ENCODE data around the gene CLDND2.

The CLDND2 gene

GRCh38 chr19:51354742-51355148 lies 14.1 kb downstream of the CLDND2 start:
- Histone ChIP-seq H3K36me3 (ENCODE audit: control insufficient read depth in 2 of 2, insufficient read depth in 2 of 2, low read length in 2 of 2) (peaks cover 18 to 24% of the 10 kb centered on the region in 2 donors), H3K27ac (ENCODE audit: low read depth in 2 of 2, low read length in 2 of 2) (no peak overlapping the region), H3K4me3 (ENCODE audit: low read length in 2 of 2) (no peak overlapping the region), H3K9ac (ENCODE audit: low read depth in 1 of 2, low read length in 2 of 2) (no peak overlapping the region), H3K9me3 (ENCODE audit: control insufficient read depth in 2 of 2, low read length in 2 of 2) (no peaks in the 10 kb centered on the region), H3K4me1 (ENCODE audit: control insufficient read depth in 2 of 2, insufficient read depth in 2 of 2, low read length in 2 of 2) (no peaks in the 10 kb centered on the region), H3K27me3 (ENCODE audit: control insufficient read depth in 2 of 2, insufficient read depth in 2 of 2, low read length in 2 of 2) (no peaks in the 10 kb centered on the region)

GRCh38 chr19:51354103-51354741 lies 14.6 kb downstream of the CLDND2 start:
- H3K4me1 ChIP-seq (ENCODE audit: control insufficient read depth in 2 of 2, insufficient read depth in 2 of 2, low read length in 2 of 2) = no peaks in the 10 kb centered on the region
- no peaks in the 10 kb centered on the region for H3K9me3 ChIP-seq (ENCODE audit: control insufficient read depth in 2 of 2, low read length in 2 of 2)
- no peak overlapping the region for H3K4me3 ChIP-seq (ENCODE audit: low read length in 2 of 2)
- no peaks in the 10 kb centered on the region for H3K27me3 ChIP-seq (ENCODE audit: control insufficient read depth in 2 of 2, insufficient read depth in 2 of 2, low read length in 2 of 2)
- H3K27ac ChIP-seq (ENCODE audit: low read depth in 2 of 2, low read length in 2 of 2) = no peak overlapping the region
- no peak overlapping the region for H3K9ac ChIP-seq (ENCODE audit: low read depth in 1 of 2, low read length in 2 of 2)
- H3K36me3 ChIP-seq (ENCODE audit: control insufficient read depth in 2 of 2, insufficient read depth in 2 of 2, low read length in 2 of 2) = peaks cover 20 to 24% of the 10 kb centered on the region in 2 donors

GRCh38 chr19:51352783-51353360 lies 15.9 kb downstream of the CLDND2 start:
- H3K27ac ChIP-seq (ENCODE audit: low read depth in 2 of 2, low read length in 2 of 2) = no peak overlapping the region
- H3K4me1 ChIP-seq (ENCODE audit: control insufficient read depth in 2 of 2, insufficient read depth in 2 of 2, low read length in 2 of 2) = no peaks in the 10 kb centered on the region
- no peak overlapping the region for H3K4me3 ChIP-seq (ENCODE audit: low read length in 2 of 2)
- H3K36me3 ChIP-seq (ENCODE audit: control insufficient read depth in 2 of 2, insufficient read depth in 2 of 2, low read length in 2 of 2) = peaks cover 20 to 24% of the 10 kb centered on the region in 2 donors
- H3K9me3 ChIP-seq (ENCODE audit: control insufficient read depth in 2 of 2, low read length in 2 of 2) = no peaks in the 10 kb centered on the region
- no peak overlapping the region for H3K9ac ChIP-seq (ENCODE audit: low read depth in 1 of 2, low read length in 2 of 2)
- H3K27me3 ChIP-seq (ENCODE audit: control insufficient read depth in 2 of 2, insufficient read depth in 2 of 2, low read length in 2 of 2) = no peaks in the 10 kb centered on the region

DNA sequence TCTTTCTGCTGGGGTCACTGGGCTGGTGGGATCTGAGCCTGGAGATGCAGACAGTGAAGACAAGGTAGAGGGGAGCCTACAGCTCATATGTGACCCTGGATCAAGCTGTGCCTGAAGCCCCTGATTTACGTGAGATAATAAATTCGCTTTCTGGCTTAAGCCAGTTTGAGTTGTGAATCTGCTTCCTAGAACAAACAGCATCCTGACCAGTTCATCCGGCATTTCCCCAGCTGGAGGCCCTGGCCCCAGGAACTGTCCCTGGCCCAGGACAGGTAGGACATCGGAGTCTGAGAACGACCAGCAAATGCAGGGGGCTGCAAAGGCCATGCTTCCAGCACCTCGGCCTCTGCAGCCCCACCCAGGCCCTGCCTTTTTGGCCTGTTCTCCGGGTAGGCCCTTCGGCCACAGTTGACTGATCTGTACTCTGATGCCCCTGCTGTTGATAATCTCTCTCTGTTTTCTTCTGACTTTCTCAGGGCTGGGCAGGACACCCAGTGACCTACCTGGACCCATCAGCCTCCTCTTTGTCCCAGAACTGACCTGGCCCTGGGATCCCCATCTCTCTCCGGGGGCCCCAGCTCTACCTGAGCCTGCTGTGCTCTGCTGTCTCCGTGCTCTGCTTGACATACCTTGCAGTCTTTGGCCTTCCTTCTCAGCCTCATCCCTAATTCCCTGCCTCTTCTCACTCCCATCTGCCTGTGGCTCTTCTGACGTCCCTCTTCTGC lies 17.4 kb downstream of the CLDND2 start:
- peaks cover 31 to 35% of the 10 kb centered on the region in 2 donors for H3K36me3 ChIP-seq (ENCODE audit: control insufficient read depth in 2 of 2, insufficient read depth in 2 of 2, low read length in 2 of 2)
- H3K27ac ChIP-seq (ENCODE audit: low read depth in 2 of 2, low read length in 2 of 2) = no peak overlapping the region
- no peaks in the 10 kb centered on the region for H3K9me3 ChIP-seq (ENCODE audit: control insufficient read depth in 2 of 2, low read length in 2 of 2)
- no peak overlapping the region for H3K9ac ChIP-seq (ENCODE audit: low read depth in 1 of 2, low read length in 2 of 2)
- no peaks in the 10 kb centered on the region for H3K4me1 ChIP-seq (ENCODE audit: control insufficient read depth in 2 of 2, insufficient read depth in 2 of 2, low read length in 2 of 2)
- H3K27me3 ChIP-seq (ENCODE audit: control insufficient read depth in 2 of 2, insufficient read depth in 2 of 2, low read length in 2 of 2) = no peaks in the 10 kb centered on the region
- H3K4me3 ChIP-seq (ENCODE audit: low read length in 2 of 2) = no peak overlapping the region

DNA sequence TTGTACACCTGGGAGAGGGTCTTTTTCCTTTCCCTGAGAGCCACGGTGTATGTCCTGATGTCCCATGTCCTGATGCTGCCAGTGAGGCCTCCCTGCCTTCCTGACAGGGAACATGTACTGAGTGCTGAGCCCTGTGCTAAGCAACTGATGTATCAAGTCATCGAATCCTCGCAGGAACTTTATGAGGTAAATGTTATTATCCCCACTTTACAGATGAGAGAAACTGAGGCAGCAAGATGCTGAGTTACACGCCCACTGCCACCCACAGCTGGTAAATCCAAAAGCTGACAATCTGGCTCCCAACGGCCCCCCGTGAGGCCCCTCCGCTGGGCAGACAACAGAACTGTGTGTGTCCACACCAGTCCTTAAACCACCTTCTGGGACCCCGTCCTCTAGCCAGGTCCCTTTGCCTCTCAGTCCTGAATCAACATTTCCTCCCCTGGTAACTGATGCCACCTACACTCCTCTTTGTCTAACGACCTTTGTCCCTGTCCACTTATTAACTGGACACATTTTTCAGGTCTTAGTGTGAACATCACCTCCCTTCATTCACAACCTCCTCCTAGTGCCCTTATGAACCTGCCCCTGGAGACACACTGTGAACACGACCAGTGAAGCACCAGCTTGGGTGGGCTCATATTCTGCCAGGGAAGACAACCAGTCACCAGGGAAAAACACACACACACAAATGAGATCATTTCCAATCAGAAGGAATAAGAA lies 21.4 kb downstream of the CLDND2 start:
- Histone ChIP-seq H3K9ac (ENCODE audit: low read depth in 1 of 2, low read length in 2 of 2) (no peak overlapping the region), H3K9me3 (ENCODE audit: control insufficient read depth in 2 of 2, low read length in 2 of 2) (no peaks in the 10 kb centered on the region), H3K36me3 (ENCODE audit: control insufficient read depth in 2 of 2, insufficient read depth in 2 of 2, low read length in 2 of 2) (peaks cover 34 to 45% of the 10 kb centered on the region in 2 donors), H3K27me3 (ENCODE audit: control insufficient read depth in 2 of 2, insufficient read depth in 2 of 2, low read length in 2 of 2) (no peaks in the 10 kb centered on the region), H3K27ac (ENCODE audit: low read depth in 2 of 2, low read length in 2 of 2) (no peak overlapping the region), H3K4me1 (ENCODE audit: control insufficient read depth in 2 of 2, insufficient read depth in 2 of 2, low read length in 2 of 2) (no peaks in the 10 kb centered on the region), H3K4me3 (ENCODE audit: low read length in 2 of 2) (no peak overlapping the region)

DNA sequence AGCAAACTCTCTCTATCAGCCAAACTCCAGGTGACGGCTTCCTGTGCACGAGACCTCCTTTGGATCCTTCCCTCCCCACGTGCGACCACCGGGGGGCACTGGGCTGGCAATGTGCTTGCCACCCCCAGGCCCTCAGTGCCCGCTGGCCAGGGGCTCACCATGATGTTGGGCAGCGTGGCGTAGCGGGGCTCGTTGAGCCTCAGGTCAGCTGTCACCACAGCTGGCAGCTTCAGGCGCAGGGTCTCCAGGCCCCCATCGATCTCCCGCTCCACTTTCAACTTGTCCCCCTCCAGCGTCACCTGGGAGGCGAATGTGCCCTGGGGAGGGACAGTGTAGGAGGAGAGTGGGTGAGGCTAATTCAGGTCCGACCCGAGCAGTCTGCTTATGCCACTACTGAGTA lies 22.1 kb downstream of the CLDND2 start:
- peaks cover 32 to 45% of the 10 kb centered on the region in 2 donors for H3K36me3 ChIP-seq (ENCODE audit: control insufficient read depth in 2 of 2, insufficient read depth in 2 of 2, low read length in 2 of 2)
- H3K4me3 ChIP-seq (ENCODE audit: low read length in 2 of 2) = no peak overlapping the region
- H3K27ac ChIP-seq (ENCODE audit: low read depth in 2 of 2, low read length in 2 of 2) = no peak overlapping the region
- H3K4me1 ChIP-seq (ENCODE audit: control insufficient read depth in 2 of 2, insufficient read depth in 2 of 2, low read length in 2 of 2) = no peaks in the 10 kb centered on the region
- no peaks in the 10 kb centered on the region for H3K27me3 ChIP-seq (ENCODE audit: control insufficient read depth in 2 of 2, insufficient read depth in 2 of 2, low read length in 2 of 2)
- H3K9me3 ChIP-seq (ENCODE audit: control insufficient read depth in 2 of 2, low read length in 2 of 2) = no peaks in the 10 kb centered on the region
- H3K9ac ChIP-seq (ENCODE audit: low read depth in 1 of 2, low read length in 2 of 2) = no peak overlapping the region

DNA sequence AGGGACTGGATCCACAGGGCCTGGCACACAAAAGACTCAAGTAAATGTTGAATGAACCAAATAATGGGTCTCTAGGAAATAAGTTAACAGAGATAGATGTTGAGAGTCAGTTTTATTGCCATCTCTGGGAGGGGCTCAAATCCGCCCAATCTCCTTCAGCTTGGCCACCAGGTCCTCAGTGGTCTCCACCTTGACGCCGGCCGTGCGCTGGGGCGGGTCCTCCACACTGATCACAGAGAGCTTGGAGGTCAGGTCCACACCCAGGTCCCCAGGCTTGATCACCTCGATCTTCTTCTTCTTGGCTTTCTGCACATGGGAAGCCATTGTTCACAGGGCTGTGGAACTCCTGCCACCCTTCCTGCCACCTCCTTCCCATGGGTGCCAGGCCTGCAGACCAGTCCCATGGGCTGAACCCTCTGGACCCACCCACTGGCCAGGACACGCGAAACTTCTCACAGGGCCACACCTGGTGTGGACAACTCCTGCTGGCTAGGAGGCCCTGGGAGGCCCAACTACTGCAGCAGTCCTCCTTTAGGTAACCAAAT lies 23.7 kb downstream of the CLDND2 start:
- peaks cover 23 to 35% of the 10 kb centered on the region in 2 donors for H3K36me3 ChIP-seq (ENCODE audit: control insufficient read depth in 2 of 2, insufficient read depth in 2 of 2, low read length in 2 of 2)
- no peak overlapping the region for H3K27ac ChIP-seq (ENCODE audit: low read depth in 2 of 2, low read length in 2 of 2)
- no peak overlapping the region for H3K9ac ChIP-seq (ENCODE audit: low read depth in 1 of 2, low read length in 2 of 2)
- no peaks in the 10 kb centered on the region for H3K27me3 ChIP-seq (ENCODE audit: control insufficient read depth in 2 of 2, insufficient read depth in 2 of 2, low read length in 2 of 2)
- no peaks in the 10 kb centered on the region for H3K9me3 ChIP-seq (ENCODE audit: control insufficient read depth in 2 of 2, low read length in 2 of 2)
- peaks cover 0 to 3% of the 10 kb centered on the region in 2 donors for H3K4me1 ChIP-seq (ENCODE audit: control insufficient read depth in 2 of 2, insufficient read depth in 2 of 2, low read length in 2 of 2)
- no peak overlapping the region for H3K4me3 ChIP-seq (ENCODE audit: low read length in 2 of 2)

- H3K27me3 ChIP-seq (ENCODE audit: control insufficient read depth in 2 of 2, insufficient read depth in 2 of 2, low read length in 2 of 2) = no peaks in the 10 kb centered on the region
- H3K36me3 ChIP-seq (ENCODE audit: control insufficient read depth in 2 of 2, insufficient read depth in 2 of 2, low read length in 2 of 2) = peaks cover 20 to 29% of the 10 kb centered on the region in 2 donors
- no peak overlapping the region for H3K9ac ChIP-seq (ENCODE audit: low read depth in 1 of 2, low read length in 2 of 2)
- H3K9me3 ChIP-seq (ENCODE audit: control insufficient read depth in 2 of 2, low read length in 2 of 2) = no peaks in the 10 kb centered on the region
- H3K4me1 ChIP-seq (ENCODE audit: control insufficient read depth in 2 of 2, insufficient read depth in 2 of 2, low read length in 2 of 2) = peaks cover 5 to 10% of the 10 kb centered on the region in 2 donors
- no peak overlapping the region for H3K27ac ChIP-seq (ENCODE audit: low read depth in 2 of 2, low read length in 2 of 2)
- H3K4me3 ChIP-seq (ENCODE audit: low read length in 2 of 2) = no peak overlapping the region
These were observed 25.9 kb downstream of the CLDND2 start for GRCh38 chr19:51342631-51343569.

DNA sequence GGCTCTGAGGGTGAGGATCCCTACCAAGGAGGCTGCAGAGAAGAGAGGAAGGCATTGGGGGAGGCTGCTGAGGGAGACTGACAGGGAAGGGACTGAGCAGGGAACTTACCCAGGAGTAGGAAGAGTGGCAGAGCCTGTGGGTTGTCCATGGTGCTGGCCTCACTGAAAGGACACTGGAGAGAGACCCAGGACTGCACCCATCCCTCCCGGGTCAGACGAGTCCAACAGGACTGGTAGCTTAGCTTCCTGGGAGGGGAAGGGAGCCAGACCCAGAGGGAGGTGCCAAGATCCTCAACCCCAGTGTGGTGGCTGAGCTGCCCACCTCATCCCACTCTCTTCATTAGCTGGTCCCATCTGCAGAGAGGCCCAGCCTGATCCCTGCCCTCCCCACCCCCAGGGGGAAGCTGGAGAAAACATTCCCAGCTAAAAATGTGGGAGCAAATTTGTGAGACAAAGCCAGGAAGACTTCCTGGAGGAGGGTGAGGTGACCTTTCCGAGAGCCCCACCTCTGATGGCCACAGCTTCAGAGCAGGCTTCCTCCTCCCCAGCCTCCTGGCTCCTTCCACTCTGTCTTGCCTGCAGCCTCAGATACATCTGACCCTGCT lies 26.7 kb downstream of the CLDND2 start, which contains the start of gene VSIG10L:
Gene VSIG10L (minus strand): TSS at position 164 of the 605 bp plus-strand sequence. CDS start 15 bp downstream, at position 149.
- no peak within 1 kb of the TSS for H3K9ac ChIP-seq (ENCODE audit: low read depth in 1 of 2, low read length in 2 of 2)
- H3K9me3 ChIP-seq (ENCODE audit: control insufficient read depth in 2 of 2, low read length in 2 of 2) = no peaks in the 10 kb centered on the region
- no peak within 1 kb of the TSS for H3K4me3 ChIP-seq (ENCODE audit: low read length in 2 of 2)
- no peaks in the 10 kb centered on the region for H3K27me3 ChIP-seq (ENCODE audit: control insufficient read depth in 2 of 2, insufficient read depth in 2 of 2, low read length in 2 of 2)
- H3K27ac ChIP-seq (ENCODE audit: low read depth in 2 of 2, low read length in 2 of 2) = no peak within 1 kb of the TSS
- H3K36me3 ChIP-seq (ENCODE audit: control insufficient read depth in 2 of 2, insufficient read depth in 2 of 2, low read length in 2 of 2) = peaks cover 19 to 21% of the 10 kb centered on the region in 2 donors
- H3K4me1 ChIP-seq (ENCODE audit: control insufficient read depth in 2 of 2, insufficient read depth in 2 of 2, low read length in 2 of 2) = peaks cover 5 to 10% of the 10 kb centered on the region in 2 donors
